ENCODE measurements around the gene SH3RF2.
"Not testable (repeated sequence)": the region's sequence is repeated elsewhere in the genome, so short reads cannot be mapped to it uniquely, and the experiment has no call there.

Gene SH3RF2

GRCh38 chr5:146084376-146084775 lies 148.0 kb downstream of the SH3RF2 start:
- no peak for DNase-seq (ENCODE audit: low spot score)

- no peak for DNase-seq (ENCODE audit: low spot score)
Observed at GRCh38 chr5:146088098-146088497, 151.7 kb downstream of the SH3RF2 start.

GRCh38 chr5:146089287-146089686 lies 152.9 kb downstream of the SH3RF2 start:
- no peak for DNase-seq (ENCODE audit: low spot score)

GRCh38 chr5:146091881-146092280 lies 155.5 kb downstream of the SH3RF2 start:
- no peak for DNase-seq (ENCODE audit: low spot score)

DNA sequence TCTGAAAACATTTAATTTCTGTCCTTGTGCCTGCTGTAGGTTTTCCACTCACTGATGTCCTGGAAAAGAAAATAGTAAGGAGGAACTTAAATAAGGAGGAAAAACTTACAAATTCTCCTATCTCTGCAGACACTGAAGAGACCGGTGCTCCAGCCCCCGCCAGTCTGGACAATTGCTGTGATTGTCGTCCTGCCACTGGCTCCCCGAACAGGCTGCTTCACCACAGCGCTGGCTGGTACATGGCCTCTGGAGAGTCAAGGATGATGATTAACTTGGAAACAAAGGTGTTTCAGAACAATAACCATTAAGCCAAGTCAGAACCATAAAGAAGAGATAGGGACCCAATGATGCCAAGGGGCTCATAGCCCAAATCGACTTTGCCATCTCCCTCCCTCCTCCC lies 161.7 kb downstream of the SH3RF2 start:
- no peak for DNase-seq (ENCODE audit: low spot score)

DNA sequence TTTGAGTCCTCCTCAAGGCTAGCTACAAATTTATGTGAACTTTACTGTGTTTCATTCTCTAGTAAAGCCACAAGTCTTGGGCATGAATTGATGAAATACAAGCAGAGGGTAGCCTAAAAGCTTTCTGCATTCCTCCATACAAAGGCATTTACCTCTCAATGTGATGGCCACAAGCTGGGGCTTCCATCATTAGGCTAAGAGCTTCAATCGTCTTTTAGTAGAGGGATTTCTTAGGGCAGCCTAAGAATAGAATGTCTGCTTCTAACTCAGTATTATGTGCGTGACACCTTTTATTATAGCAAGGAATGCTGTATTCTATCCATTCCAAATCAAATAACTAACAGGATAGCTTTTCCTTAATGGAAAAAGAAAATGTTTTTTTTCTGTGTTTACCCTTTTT lies 165.3 kb downstream of the SH3RF2 start:
- no peak for DNase-seq (ENCODE audit: low spot score)

GRCh38 chr5:146103594-146103993 lies 167.2 kb downstream of the SH3RF2 start:
- no peak for DNase-seq (ENCODE audit: low spot score)

DNA sequence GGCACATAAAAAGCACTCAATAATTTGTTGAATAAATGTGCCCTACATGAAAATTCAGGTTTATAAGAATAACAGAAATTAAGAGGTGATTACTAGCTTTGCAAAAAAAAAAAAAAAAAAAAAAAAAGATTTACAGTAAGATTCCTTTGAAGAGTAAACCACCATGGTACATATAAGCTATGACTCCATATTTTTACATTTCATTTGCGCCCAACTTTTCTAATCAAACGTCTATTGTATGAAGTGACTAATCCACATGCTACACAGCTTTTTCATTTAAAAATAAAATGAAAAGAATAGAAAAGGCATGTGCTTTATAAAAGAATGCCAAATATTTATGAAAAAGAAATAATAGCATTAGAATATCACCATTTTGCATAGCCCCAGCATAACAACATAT lies 169.1 kb downstream of the SH3RF2 start, which contains the start of gene PLAC8L1:
Gene PLAC8L1, minus strand, starts transcription at position 101 of the 400 bp plus-strand sequence. CDS start 1,266 bp downstream, outside the sequence.
- DNase-seq (ENCODE audit: low spot score), result no peak

DNA sequence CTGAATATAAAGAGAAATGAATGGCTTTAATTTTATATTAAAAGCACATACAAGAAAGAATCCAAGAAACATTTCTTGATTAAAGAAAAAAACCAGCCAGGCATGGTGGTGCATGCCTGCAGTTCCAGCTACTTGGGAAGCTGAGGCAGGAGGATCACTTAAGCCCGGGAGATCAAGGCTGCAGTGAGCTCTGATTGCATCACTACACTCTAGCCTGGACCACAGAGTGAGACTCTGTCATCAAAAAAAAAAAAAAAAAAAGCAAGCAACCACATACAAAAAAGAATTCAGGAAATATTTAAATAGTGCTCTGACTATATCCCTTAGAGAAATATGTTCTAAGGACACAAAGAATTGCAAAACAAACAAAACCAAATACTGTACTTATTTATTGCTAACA lies 171.5 kb downstream of the SH3RF2 start:
- DNase-seq (ENCODE audit: low spot score), result no peak

- not testable (repeated sequence) for DNase-seq (ENCODE audit: low spot score)
Observed at GRCh38 chr5:146108870-146109269, 172.5 kb downstream of the SH3RF2 start.

DNA sequence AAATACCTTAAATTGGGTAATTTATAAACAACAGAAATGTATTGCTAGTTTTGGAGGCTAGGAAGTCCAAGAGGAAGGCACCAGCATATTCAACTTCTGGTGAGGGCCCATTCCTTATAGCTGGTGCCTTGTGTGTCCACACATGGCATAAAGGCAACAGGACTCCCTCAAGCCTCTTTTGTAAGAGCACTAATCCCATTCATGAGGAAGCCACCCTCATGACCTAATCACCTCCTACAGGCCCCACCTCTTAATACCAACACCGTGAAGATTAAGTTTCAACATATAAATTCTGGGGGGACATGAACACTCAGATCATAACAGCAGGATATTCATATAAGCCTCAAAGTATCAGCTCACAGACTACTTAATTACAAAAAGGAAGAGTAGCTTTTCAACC lies 173.0 kb downstream of the SH3RF2 start:
- DNase-seq (ENCODE audit: low spot score), result no peak

GRCh38 chr5:146111409-146111808 lies 175.0 kb downstream of the SH3RF2 start:
- no peak for DNase-seq (ENCODE audit: low spot score)

DNA sequence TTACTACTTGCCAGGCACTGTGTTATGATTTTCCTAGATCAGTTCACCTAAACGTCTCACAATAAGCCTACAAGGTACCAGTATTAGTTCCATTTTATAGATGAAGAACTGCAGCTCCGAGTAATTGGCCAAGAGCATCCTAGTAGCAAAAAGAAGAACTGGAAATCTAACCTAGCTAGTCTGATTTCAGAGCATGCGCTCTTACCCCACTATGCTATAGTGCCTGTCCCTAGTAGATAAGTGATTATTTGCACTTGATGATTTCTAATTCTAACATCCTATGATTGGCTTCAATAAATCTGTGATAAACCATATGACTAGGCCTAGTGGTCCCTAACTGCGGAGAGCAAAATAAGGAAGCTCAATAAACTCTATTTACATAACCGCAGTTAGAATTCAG lies 176.1 kb downstream of the SH3RF2 start:
- DNase-seq (ENCODE audit: low spot score), result no peak
